ENCODE data around the gene MRM3. TPM values are rescaled to one million over a fixed set of nuclear protein-coding genes. Genes with fewer than 3 reads are reported as not detected.

MRM3 gene
- total RNA-seq, 1 donor from 2014 or later = 15.9 TPM

- Mint-ChIP-seq H3K4me1 (ENCODE audit: unreplicated experiment) (no peaks in the 10 kb centered on the region), H3K36me3 (ENCODE audit: low read depth, unreplicated experiment) (peaks cover 9% of the 10 kb centered on the region), H3K27ac (ENCODE audit: unreplicated experiment) (no peak overlapping the region), H3K9me3 (ENCODE audit: unreplicated experiment) (no peaks in the 10 kb centered on the region), H3K27me3 (ENCODE audit: unreplicated experiment) (peaks cover 2% of the 10 kb centered on the region), H3K4me3 (ENCODE audit: unreplicated experiment) (no peak overlapping the region)
- no peak for TF ChIP-seq CTCF (IDR thresholded peaks at IDR 0.05; ENCODE audit: unreplicated experiment)
- DNase-seq (ENCODE audit: low spot score) = no peak
These were observed 37.1 kb downstream of the MRM3 start for GRCh38 chr17:819251-819650.

GRCh38 chr17:823501-823902 is 41.3 kb downstream of the MRM3 start:
- Mint-ChIP-seq H3K36me3 (ENCODE audit: low read depth, unreplicated experiment) (peaks cover 6% of the 10 kb centered on the region), H3K4me3 (ENCODE audit: unreplicated experiment) (no peak overlapping the region), H3K9me3 (ENCODE audit: unreplicated experiment) (no peaks in the 10 kb centered on the region), H3K27ac (ENCODE audit: unreplicated experiment) (no peak overlapping the region), H3K27me3 (ENCODE audit: unreplicated experiment) (peaks cover 2% of the 10 kb centered on the region), H3K4me1 (ENCODE audit: unreplicated experiment) (no peaks in the 10 kb centered on the region)
- DNase-seq (ENCODE audit: low spot score) = no peak
- no peak for TF ChIP-seq CTCF (IDR thresholded peaks at IDR 0.05; ENCODE audit: unreplicated experiment)

GRCh38 chr17:824378-824777 is 42.2 kb downstream of the MRM3 start:
- H3K4me3 Mint-ChIP-seq (ENCODE audit: unreplicated experiment) = no peak overlapping the region
- H3K27ac Mint-ChIP-seq (ENCODE audit: unreplicated experiment) = no peak overlapping the region
- H3K9me3 Mint-ChIP-seq (ENCODE audit: unreplicated experiment) = no peaks in the 10 kb centered on the region
- peaks cover 6% of the 10 kb centered on the region for H3K36me3 Mint-ChIP-seq (ENCODE audit: low read depth, unreplicated experiment)
- no peaks in the 10 kb centered on the region for H3K4me1 Mint-ChIP-seq (ENCODE audit: unreplicated experiment)
- H3K27me3 Mint-ChIP-seq (ENCODE audit: unreplicated experiment) = peaks cover 2% of the 10 kb centered on the region
- TF ChIP-seq CTCF (IDR thresholded peaks at IDR 0.05; ENCODE audit: unreplicated experiment) = no peak
- DNase-seq (ENCODE audit: low spot score) = no peak

- Mint-ChIP-seq H3K4me3 (ENCODE audit: unreplicated experiment) (no peak overlapping the region), H3K9me3 (ENCODE audit: unreplicated experiment) (no peaks in the 10 kb centered on the region), H3K27me3 (ENCODE audit: unreplicated experiment) (peaks cover 2% of the 10 kb centered on the region), H3K36me3 (ENCODE audit: low read depth, unreplicated experiment) (peaks cover 4% of the 10 kb centered on the region), H3K27ac (ENCODE audit: unreplicated experiment) (no peak overlapping the region), H3K4me1 (ENCODE audit: unreplicated experiment) (peaks cover 4% of the 10 kb centered on the region)
- no peak for DNase-seq (ENCODE audit: low spot score)
- no peak for TF ChIP-seq CTCF (IDR thresholded peaks at IDR 0.05; ENCODE audit: unreplicated experiment)
These were observed 43.1 kb downstream of the MRM3 start for GRCh38 chr17:825216-825615.

GRCh38 chr17:826778-827177 is 44.6 kb downstream of the MRM3 start:
- Mint-ChIP-seq H3K27me3 (ENCODE audit: unreplicated experiment) (peaks cover 2% of the 10 kb centered on the region), H3K4me3 (ENCODE audit: unreplicated experiment) (no peak overlapping the region)
- no peak for TF ChIP-seq CTCF (IDR thresholded peaks at IDR 0.05; ENCODE audit: unreplicated experiment)

More at GRCh38 chr17:826778-827177, 44.6 kb downstream of the MRM3 start:
- peaks cover 6% of the 10 kb centered on the region for H3K36me3 Mint-ChIP-seq (ENCODE audit: low read depth, unreplicated experiment)
- DNase-seq (ENCODE audit: low spot score) = no peak
- no peak overlapping the region for H3K27ac Mint-ChIP-seq (ENCODE audit: unreplicated experiment)
- H3K9me3 Mint-ChIP-seq (ENCODE audit: unreplicated experiment) = no peaks in the 10 kb centered on the region
- peaks cover 7% of the 10 kb centered on the region for H3K4me1 Mint-ChIP-seq (ENCODE audit: unreplicated experiment)
